GM19372 (cell line): ENCODE data around the gene UBE2F.

Source experiments
- ATAC-seq: cut with Tn5 transposase; IDR thresholded peaks from one replicate; pipeline ENCODE4 v1.9.1; 2021; ENCODE audit warnings: mild to moderate bottlenecking, low read depth, moderate library complexity; ENCODE audit not compliant: unreplicated experiment

UBE2F gene

GRCh38 chr2:237966565-237967462 lies at the start of gene UBE2F:
Gene UBE2F (plus strand): TSS chr2:237967014. CDS start chr2:237973108, 6,094 bp downstream.
- peak; percentile 93 for ATAC-seq

DNA sequence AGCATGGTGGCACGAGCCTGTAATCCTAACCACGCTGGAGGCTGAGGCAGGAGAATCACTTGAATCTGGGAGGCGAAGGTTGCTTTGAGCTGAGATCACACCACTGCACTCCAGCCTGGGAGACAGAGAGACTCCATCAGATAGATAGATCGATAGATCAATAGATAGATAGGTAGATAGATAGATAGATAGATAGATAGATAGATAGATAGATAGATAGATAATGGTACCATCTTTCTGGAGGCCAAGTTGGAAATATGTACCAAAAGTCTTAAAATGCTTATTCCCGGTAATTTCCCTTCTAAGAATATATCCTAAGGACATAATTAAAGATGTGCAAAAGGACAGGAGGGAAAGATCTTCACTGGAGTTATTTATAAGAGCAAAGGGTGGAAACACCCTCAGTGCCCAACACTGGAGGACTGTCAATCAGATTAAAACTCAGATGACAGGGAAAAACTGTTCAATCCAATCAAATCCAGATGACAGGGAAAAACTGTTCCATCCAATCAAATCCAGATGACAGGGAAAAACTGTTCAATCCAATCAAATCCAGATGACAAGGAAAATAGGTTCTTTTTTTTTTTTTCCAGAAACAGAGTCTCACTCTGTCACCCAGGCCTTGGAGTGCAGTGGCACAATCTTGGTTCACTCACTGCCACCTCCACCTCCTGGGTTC lies 49.0 kb upstream of the UBE2F start:
- ATAC-seq = no peak

DNA sequence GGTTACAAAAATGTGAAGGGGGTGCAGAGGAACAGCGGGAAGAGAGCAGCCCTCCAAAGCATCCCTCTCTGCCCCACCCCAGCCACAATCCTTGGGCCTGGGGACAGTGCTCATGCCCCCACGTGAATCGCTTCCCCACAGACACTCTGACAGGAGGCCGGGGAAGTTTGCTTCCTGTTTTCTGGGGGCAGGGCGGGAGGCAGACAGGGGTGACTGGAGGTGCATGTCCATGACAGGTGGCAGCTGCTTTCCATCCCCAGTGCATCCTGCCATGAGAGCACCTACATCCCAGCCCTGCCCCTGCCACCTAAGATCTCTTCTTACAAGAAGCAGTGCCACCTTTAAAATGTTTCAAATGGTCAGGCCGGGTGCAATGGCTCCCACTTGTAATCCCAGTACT lies 47.2 kb upstream of the UBE2F start:
- ATAC-seq = no peak

- ATAC-seq = no peak
Measured at GRCh38 chr2:237920673-237921072, 46.1 kb upstream of the UBE2F start.

DNA sequence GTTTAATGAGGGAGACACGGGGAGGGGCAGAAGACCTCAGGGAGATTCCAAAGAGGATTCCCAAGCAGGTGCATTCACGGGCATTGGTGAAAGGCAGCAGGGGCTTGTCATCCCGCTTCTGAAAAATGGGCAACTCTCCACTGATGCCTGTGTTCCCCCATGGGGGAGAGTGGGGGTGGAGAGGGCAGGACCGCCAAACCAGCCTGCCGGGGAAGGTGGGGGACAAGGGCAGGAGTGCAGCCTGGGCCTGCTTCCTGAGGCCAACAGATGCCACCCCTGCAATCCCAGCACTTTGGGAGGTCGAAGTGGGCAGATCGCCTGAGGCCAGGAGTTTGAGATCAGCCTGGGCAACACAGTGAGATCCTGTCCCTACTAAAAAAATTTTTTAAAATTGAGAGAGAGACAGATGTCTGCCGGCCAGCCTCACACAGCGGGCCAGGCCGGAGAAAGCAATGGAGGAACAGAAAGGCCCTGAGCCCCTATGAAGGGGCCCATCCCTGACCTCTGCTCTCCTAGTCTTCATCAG lies 44.8 kb upstream of the UBE2F start:
- no peak for ATAC-seq

GRCh38 chr2:237922641-237923361 lies 44.0 kb upstream of the UBE2F start:
- ATAC-seq = no peak

GRCh38 chr2:237923481-237924163 lies 43.2 kb upstream of the UBE2F start:
- no peak for ATAC-seq

DNA sequence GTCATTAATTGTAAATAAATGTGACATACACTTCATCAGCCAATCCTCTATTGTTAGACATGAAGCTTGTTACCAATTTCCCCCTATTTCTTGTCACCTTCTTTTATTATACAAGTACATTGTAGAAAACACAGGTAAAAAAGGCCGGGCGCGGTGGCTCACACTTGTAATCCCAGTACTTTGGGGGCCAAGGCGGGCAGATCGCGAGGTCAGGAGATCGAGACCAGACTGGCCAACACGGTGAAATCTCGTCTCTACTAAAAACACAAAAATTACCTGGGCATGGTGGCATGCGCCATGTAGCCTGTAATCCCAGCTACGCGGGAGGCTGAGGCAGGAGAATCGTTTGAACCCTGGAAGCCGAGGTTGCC lies 42.7 kb upstream of the UBE2F start:
- no peak for ATAC-seq

- ATAC-seq = no peak
Measured at GRCh38 chr2:237927135-237927534, 39.7 kb upstream of the UBE2F start.

- no peak for ATAC-seq
Measured at GRCh38 chr2:237927986-237928385, 38.8 kb upstream of the UBE2F start.

GRCh38 chr2:237929979-237930378 lies 36.8 kb upstream of the UBE2F start:
- no peak for ATAC-seq

GRCh38 chr2:237931205-237931721 lies 35.6 kb upstream of the UBE2F start:
- ATAC-seq = no peak

DNA sequence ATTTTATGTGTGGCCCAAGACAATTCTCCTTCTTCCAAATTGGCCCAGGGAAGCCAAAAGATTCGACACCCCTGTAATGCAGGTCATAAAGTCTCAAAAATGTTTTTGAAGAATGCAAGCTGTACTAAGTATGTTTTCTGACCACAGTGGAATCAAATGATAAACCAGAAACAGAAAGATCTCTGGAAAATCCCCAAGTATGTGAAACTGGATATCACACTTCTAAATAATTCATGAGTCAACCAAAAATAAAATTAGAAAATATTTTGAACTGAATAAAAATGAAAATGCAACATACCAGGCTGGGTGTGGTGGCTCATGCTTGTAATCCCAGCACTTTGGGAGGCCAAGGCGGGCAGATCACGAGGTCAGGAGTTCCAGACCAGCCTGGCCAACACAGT lies 34.1 kb upstream of the UBE2F start:
- ATAC-seq = no peak

- no peak for ATAC-seq
Measured at GRCh38 chr2:237934186-237934585, 32.6 kb upstream of the UBE2F start.

DNA sequence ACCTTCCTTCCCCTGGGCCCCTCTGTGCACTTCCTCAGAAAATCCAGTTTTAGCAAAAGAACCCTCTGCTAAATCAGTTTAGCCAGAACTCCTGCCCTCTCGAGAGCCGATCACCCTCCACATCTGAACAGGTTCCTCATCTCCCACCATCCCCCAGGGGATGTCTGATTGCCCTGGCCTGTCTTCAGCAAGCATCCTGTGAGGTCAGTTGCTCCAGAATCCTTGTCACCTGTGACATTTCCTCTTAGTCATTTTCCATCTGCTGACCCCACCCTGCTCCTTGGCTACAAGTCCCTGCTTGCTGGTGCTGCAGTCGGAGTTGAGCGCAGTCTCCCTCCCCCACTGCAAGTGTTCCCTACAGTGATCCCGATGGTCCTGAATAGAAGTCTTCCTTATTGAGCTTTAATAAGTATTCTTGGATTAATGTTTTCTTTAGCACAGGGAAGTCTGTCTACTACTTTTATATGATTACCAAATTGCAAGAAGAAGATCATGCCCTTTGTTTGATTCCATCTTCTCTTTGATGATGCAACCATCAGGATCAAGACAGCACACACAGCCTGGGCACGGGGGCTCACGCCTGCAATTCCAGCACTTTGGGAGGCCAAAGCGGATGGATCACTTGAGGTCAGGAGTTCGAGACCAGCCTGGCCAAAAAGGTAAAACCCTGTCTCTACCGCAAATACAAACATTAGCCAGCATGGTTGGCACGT lies 30.9 kb upstream of the UBE2F start:
- no peak for ATAC-seq

- no peak for ATAC-seq
Measured at GRCh38 chr2:237939251-237939650, 27.6 kb upstream of the UBE2F start.

DNA sequence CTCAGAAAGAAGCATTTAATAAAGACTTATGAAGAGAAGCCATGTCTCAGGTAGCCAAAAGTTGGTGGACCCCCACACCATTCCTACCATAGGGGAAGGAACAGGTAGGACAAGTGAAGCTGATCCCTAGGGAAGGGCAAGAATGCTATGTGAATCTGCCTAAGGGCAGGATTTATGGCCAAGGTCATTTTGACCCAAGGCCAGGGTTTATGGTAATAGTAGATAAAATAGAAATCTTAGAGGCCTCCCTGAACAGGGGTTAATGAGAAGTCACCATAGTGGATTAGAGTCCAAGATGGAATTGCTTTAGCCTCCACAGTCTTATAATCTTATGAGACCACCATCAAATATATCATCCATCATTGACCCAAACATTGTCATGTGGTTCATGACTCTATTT lies 26.0 kb upstream of the UBE2F start:
- no peak for ATAC-seq

- no peak for ATAC-seq
Measured at GRCh38 chr2:237941239-237941638, 25.6 kb upstream of the UBE2F start.

- no peak for ATAC-seq
Measured at GRCh38 chr2:237942513-237942899, 24.3 kb upstream of the UBE2F start.
